HG03342 (cell line): ENCODE data around the gene WBP1.

Experiments
- ATAC-seq: cut with Tn5 transposase; IDR thresholded peaks from one replicate; pipeline ENCODE4 v1.9.1; 2021; ENCODE audit warnings: mild to moderate bottlenecking, moderate library complexity; ENCODE audit not compliant: unreplicated experiment

Gene WBP1

DNA sequence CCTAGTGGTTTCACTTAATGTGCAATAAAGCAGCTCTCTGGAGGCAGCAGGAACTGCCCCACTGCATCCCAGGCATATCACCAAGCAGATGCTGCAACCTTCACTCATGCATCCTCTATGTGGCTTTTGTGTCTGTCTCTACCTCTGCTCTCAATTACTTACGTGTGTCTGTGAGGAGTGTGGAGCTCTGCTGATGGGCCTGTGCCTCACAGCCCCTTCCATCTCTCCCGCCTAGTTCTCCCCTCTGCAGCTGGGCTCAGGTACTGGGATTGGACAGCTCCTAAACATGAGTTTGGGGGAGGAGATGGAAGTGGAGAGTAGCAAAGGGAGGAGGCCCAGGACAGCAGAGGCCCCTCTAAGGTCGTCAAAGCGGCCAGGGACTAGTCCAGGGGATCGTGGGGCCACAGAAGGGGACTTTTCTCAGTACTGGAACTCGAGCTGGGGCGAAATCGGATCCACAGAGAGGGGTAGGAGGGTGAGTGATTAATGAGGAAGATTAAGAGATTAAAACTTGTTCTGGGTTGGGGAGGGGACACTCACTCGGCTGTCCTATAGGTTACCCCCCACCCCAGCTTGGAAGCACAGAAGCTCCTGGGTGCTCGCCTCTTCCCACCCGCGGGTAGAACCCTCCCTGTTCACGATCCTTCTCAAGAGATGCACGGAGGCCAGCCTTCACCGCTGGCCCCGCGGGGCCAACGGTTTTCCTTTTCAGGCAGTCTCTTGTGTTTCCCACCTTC is 43.3 kb downstream of the WBP1 start:
- ATAC-seq: no peak

DNA sequence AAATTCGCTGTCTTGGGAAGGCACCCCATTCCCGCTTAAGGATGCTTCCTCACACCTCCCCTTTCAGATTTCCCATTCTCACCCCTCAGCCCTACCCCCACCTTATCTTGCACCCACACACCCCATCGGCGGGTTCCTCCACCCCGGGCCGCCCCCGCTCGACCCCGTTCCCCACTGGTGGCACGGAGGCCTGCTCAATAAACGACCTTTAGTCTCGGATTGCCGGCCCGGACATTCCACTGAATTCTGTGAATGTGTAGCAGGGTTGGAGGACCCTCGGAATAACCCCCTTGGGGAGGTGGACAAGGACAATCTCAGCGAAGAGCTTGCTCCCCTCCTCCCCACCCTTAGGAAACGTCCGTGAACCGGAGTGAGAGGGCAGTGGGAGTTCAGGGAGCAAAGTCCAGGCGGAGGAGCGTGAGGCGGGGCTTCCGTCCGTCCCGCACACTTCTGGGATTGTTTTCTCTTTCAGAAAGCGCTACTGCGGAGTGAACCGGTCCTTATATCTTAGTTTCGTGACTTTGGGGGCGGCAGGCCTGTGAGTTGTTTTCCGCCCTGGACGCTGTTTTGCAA is 44.0 kb downstream of the WBP1 start:
- ATAC-seq: no peak

DNA sequence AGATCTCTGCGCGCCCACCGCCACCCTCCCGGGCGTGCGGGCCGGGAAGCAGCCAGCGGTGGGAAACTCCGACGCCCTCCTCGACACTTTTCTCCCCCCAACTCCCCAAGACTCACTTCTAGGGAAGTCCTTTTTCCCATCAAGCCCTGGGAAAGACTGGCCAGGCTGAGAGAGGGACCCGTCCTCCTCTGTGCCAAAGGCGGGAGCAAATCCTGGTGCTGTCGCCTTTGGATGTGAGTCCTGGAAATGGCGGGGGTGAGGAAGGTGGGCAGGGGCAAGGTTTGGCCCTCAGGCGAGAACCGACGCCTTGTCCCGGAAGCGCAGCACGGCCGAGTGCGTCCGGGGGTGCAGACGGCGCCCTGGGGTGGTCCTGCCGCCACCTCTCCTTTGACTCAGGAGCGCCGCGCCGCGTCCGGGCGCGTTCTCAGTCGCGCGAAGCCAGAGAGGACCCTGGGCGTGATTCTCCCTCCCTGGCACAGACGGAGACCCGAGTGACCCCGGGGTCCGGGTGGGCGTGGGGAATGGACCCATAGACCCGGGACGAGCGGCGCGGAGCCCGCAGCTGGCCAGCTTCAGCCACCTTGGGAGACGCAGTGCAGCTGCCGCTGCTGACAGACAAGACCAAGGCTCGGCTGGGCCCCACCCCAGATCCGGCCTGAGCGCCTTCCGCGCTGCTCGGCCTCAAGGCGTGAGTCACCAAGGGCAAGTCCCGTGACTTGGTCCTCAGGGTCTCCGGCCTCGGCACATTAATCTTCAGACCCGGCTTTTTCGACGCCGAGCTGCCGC is 44.7 kb downstream of the WBP1 start:
- ATAC-seq: peak; percentile 30

DNA sequence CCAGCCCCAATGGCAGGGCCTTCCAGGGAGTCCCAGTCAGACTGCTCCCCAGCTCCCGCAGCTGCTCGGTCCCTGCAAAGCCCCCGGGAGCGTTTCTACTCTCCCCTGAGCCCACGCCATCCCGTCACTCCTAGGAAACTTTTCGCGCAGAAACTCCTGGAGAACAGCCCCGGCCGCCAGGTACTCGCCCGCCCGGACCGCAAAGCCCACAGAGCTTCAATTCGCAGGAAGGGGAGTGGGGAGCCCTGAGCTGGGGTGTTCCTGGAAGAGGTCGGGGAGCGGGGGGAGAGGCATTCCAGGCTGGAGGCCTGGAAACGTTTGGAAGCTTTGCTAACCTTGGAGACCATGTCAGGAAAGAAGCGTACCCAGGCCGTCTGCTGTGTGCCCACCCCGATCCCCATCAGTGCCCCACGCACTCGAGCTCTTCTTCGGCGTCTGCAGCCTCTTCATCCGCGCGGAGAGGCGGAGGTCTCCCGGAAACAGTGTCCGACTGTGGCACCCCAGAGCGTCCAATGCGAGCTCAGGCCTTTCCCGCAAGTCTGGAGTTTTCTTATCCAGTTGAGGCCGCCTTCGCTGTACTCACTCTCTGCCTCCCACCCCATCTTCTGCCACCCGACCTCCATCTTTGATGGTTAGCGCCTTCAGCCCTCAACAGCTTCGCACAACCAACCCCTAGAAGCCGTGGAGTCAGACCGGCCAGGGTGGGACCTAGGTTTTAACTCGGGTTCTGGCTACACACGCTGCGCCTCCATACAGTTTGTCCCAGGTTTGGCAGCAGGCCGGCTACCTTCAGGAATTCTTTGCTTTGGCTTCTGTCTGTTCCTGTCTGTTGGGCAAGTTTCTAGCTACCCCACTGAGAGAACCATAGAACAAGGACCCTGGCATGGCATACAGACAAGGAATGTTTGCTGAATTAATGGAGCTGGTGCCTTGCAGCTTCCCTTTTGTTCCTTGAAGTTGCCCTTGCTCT is 45.6 kb downstream of the WBP1 start:
- no peak for ATAC-seq

DNA sequence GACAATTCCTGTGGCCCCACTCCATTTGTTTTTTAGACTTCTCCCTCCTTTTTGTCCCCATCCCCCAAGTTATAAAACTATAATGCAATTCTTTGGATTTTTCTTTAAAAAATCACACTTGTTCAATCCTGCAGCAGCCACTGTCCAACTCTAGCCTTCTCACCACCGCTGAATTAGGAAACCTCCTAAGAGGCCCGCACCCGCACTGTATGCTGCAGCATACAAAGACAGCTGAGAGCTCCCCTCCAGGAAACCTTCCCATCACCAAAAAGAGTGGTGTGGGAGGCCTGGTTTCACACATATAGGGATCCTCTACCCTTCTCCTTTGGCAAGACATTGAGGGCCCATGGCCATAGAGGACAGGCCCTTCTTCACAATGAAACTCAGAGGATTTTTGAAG is 46.4 kb downstream of the WBP1 start:
- no peak for ATAC-seq

DNA sequence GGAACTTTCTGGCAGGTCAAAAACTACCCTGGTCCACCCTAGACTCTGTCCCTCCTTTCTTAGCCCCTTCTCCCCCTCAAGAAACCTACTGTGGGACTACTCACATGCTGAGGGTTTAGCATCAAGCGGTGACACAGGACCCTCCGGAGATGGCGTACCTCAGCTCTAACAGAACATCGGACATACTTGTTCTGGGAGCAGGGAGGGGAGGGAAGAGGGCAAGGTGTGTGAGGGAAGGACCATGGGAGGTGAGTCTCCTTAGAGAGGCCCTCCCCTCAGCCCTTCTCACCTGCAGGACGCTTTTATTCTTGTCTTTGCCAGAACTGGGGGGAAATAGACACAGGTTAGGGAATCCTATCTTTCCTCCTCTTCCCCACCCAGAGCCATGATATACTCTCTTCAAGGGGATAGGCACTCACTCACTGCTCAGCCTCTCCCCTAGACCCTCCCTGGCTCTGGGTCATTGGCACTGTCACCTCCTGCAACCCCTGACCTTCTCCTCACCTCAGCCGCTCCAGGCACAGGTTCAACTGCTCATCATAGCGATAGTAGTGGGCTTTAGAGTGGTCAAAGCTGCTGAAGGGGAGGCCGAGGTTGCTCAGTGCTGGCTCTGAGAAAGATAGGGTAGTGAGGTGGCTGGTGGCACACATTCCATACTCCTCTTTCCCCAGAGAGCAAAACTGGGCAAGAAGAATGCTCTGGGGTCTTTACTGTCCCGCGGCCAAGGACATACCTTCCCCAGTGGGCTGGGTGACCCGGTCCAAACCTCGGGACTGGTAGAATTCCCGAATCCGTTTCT is 47.4 kb downstream of the WBP1 start:
- no peak for ATAC-seq

DNA sequence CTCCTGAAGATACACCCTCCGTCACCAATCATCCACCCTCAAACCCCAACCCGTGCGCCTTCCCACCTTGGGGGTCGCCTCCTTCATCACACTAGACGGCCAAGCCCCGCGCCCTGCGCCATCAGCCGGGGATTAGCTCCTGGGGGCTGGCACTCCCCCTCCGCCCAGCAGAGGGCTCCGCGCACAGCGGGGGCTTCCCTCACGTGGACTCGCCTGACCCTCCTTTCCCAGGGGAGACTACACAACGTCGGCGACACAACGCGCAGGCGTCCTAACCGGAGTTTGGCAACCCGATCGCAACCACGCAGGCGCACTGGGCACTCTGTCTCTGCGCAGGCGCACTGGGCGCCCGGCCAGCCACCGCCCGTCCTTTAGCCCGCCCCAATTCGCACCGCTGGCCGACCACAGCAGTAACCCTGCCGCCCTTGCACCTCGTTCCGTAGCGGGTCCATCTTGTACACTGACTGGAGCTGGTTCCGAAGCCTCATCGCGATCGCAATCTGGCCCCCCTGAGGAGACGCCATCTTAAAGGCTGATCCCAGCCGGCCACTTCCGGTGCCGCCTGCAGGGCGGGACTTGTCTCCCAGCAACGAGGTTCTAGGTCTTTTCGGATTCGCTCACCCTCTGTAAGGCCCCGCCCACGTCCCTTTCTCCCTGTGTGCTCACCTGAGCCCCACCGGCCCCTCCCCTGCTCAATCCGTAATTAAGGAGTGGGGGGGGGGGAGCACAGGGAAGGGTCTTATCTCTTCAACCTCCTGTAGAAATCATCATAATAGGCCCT is 49.1 kb downstream of the WBP1 start, which contains the start of gene PCGF1:
TSS of gene PCGF1 (minus strand) at position 551 of the 781 bp plus-strand sequence. CDS start at position 524, 27 bp downstream.
- ATAC-seq: peak; percentile 88

DNA sequence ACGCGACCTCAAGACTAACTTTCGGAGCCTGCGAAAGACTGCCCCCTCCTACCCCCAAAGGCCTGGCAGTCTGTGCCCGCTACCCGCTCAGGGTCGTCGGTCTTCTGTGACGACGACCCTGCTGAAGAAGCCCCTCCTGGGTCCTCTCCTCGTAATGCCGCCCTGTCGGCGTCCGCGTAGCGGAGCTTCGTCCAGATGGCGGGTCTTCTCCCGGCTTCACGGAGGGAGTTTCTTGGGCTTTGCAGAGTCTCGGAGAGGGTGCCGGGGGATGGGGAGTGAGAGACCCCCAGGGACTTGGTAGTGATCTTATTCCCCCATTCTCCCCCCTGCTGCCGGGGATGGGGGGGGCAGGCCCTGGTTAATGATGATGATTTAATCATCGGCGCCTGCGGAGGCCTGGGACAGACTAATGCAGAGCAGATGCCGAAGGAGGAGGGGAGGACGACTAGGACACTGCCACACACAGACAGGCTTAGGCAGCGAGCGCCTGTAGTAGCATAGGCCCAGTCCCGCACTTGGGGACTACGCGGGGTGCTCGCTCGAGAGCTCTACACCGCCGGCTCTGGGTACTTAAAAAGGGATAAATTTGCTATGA is 49.8 kb downstream of the WBP1 start:
- ATAC-seq: peak; percentile 1

DNA sequence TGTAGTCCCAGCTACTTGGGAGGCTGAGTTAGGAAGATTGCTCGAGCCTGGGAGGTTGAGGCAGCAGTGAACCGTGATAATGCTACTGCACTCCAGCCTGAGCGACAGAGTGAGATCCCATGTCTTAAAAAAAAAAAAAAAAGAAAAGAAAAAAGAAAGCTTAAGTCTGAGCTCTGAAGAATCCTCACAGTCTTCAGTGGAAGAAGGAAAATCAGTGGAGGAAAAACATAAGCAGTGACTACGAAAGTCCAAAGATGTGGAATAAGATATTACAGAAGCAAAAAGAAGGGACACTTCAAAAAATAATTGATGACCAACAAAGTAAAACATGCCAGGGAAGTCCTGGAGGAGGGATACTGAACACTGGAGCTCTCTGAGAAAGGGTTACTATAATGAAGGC is 52.0 kb downstream of the WBP1 start:
- no peak for ATAC-seq
